Activated CD4-positive, alpha-beta memory T cell treated with anti-CD3 and anti-CD28 coated beads for 36 hours (primary cell): Measurements from ENCODE around the gene SURF1. TPM values are rescaled to one million over a fixed set of nuclear protein-coding genes. Genes with fewer than 3 reads are reported as not detected.
"Not testable (repeated sequence)": the region's sequence is repeated elsewhere in the genome, so short reads cannot be mapped to it uniquely, and the experiment has no call there.

Experiments
- CTCF ChIA-PET: fragments of 350-600 bp; sonication (Branson Sonifier 250); formaldehyde crosslinking; loops from one replicate; lab custom pipeline; 2021; ENCODE audit warnings: antibody characterized with exemption, inconsistent platforms; lab: Charles Lee
- POLR2A ChIA-PET: fragments of 350-600 bp; sonication (Branson Sonifier 250); formaldehyde crosslinking; loops from one replicate; lab custom pipeline; 2021; ENCODE audit warnings: antibody characterized with exemption; lab: Charles Lee
- DNase-seq: peaks from one replicate; pipeline ENCODE4 v3.0.0-alpha.2; 2020
- H3K27ac Mint-ChIP-seq: one replicate; pipeline ENCODE4 v1.8.0; 2021; ENCODE audit warnings: mixed read lengths
- H3K27me3 Mint-ChIP-seq: one replicate; pipeline ENCODE4 v1.8.0; 2021; ENCODE audit warnings: mixed read lengths
- H3K36me3 Mint-ChIP-seq: one replicate; pipeline ENCODE4 v1.8.0; 2021; ENCODE audit warnings: mixed read lengths
- H3K4me1 Mint-ChIP-seq: one replicate; pipeline ENCODE4 v1.8.0; 2021; ENCODE audit warnings: low read depth, mixed read lengths
- H3K4me3 Mint-ChIP-seq: one replicate; pipeline ENCODE4 v1.8.0; 2021; ENCODE audit warnings: mild to moderate bottlenecking, mixed read lengths
- H3K9me3 Mint-ChIP-seq: one replicate; pipeline ENCODE4 v1.8.0; 2021; ENCODE audit warnings: mixed read lengths
- intact Hi-C: fragments of 100-400 bp; cut with micrococcal nuclease; formaldehyde crosslinking; loops from one replicate; pipeline ENCODE4 v1.15.1; 2023
- total RNA-seq, 2 experiments: library from RNA; stranded (reverse); gene quantifications; one replicate each; pipeline ENCODE4 v1.2.3, GENCODE V29; 2021

SURF1 gene
- total RNA-seq, 2 experiments from 2014 or later: 24.7 to 26.0 TPM

DNA sequence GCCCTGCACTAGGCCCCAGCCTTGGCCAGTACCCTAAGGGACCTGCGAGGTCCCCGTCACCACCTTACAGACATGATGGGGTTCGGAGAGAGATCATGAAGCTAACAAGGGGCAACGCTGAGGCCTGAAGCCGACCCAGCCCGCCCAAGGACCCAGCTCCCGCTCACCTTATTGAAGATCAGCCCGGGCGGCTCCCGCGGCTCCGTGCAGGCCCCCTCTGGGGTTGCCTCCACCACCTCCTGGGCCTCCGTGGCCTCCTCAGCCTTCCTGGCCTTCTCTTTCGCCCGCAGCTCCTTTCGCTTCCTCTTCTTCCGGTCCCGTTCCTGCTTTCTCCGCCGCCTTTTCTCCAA, 23.9 kb downstream of the SURF1 start:
- Mint-ChIP-seq H3K4me1 (peaks cover 27% of the 10 kb centered on the region), H3K27ac (no peak overlapping the region), H3K9me3 (no peaks in the 10 kb centered on the region), H3K4me3 (no peak overlapping the region), H3K27me3 (no peaks in the 10 kb centered on the region), H3K36me3 (peaks cover 38% of the 10 kb centered on the region)
- ChIA-PET CTCF (interaction anchor here (1.3 kb wide), 1 partner anchor 146 kb away, joined by 7 read pairs; no protein-coding TSS in a partner anchor), POLR2A (no interaction called here)
- no peak for DNase-seq
- intact Hi-C loops: no loop called here

GRCh38 chr9:133331641-133332380, 24.5 kb downstream of the SURF1 start:
- CTCF ChIA-PET: interaction anchor here (1.3 kb wide), 1 partner anchor 145 kb away, joined by 7 read pairs; no protein-coding TSS in a partner anchor
- Mint-ChIP-seq H3K27ac (no peak overlapping the region), H3K36me3 (peaks cover 38% of the 10 kb centered on the region), H3K4me1 (peaks cover 22% of the 10 kb centered on the region), H3K4me3 (no peak overlapping the region), H3K27me3 (no peaks in the 10 kb centered on the region), H3K9me3 (no peaks in the 10 kb centered on the region)
- DNase-seq: no peak
- POLR2A ChIA-PET: no interaction called here
- intact Hi-C loops: no loop called here

GRCh38 chr9:133331221-133331620, 25.1 kb downstream of the SURF1 start:
- Mint-ChIP-seq H3K9me3 (no peaks in the 10 kb centered on the region), H3K4me1 (peaks cover 19% of the 10 kb centered on the region), H3K4me3 (no peak overlapping the region), H3K36me3 (peaks cover 38% of the 10 kb centered on the region), H3K27me3 (no peaks in the 10 kb centered on the region), H3K27ac (no peak overlapping the region)
- CTCF ChIA-PET: interaction anchor here (0.6 to 2.3 kb wide), 3 partner anchors 29 to 145 kb away, joined by 4 to 17 read pairs (median 7); no protein-coding TSS in a partner anchor
- no peak for DNase-seq
- POLR2A ChIA-PET: no interaction called here
- intact Hi-C loops: no loop called here

DNA sequence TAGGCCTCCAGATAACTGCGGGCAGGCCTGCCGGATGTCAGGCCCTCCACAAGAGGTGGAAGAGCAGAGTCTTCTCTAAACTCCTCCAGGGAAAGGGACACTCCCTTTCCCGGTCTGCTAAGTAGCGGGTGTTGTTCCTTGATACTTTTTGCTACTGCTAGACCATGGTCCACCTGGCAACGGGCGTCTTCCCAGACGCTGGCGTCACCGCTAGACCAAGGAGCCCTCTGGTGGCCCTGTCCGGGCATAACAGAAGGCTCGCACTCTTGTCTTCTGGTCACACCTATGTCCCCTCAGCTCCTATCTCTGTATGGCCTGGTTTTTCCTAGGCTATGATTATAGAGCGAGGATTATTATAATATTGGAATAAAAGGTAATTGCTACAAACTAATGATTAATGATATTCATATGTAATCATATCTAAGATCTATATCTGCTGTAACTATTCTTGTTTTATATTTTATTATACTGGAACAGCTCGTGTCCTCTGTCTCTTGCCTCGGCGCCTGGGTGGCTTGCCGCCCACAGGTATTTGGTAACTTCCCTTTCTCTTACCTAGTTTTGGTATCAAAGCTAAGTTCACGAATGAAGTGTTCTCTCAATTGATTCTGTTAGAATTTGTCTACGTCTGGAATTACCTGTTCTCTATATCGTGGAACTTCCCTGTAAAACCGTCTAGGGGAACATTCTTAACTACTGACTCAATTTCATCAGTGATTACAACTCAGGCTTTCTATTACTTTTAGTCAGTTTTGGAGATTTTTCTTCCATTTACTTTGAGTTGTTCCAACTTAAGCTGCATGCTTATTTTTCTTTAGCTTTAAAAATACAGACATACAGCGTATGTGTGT, 26.8 kb downstream of the SURF1 start:
- POLR2A ChIA-PET: interaction anchor here (0.9 to 1.4 kb wide), 2 partner anchors 18 to 144 kb away, joined by 3 to 4 read pairs; partner anchors contain the start of genes MED22 and RPL7A
- intact Hi-C loops: loop anchor here (5.0 kb wide), 1 partner anchor 92 kb away; no protein-coding TSS in a partner anchor
- DNase-seq: peak; percentile 26

DNA sequence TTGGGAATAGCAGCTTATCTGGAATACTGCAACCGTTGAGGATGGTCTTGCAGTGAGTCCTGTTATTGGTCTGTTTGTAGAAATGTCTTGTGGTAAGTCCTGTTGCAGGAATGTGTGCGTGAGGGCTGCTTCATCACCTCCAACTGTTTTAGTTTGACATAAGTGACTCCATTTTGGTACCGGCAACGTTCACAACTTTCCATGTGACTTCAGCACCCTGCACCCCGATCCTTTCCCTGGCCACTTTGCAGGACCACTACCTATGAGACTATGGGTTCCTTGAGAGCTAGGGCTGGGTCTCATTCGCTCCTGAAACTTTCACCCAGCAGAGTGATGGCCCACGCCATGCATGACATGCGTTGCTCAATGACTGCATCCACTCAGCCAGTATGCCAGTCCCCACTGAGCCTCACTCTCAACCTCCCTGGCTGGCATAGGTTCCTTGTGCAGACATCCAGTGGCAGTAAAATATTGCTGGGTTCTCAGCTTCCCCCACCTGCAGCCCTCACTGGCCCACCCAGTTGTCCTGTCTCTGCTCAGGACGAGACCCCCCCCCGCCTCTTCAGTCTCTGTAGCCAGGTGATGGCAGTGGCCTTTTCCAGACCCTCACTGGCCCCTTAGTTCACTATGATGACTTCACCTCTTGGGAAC, 28.3 kb downstream of the SURF1 start:
- ChIA-PET CTCF (interaction anchor here (2.8 kb wide), 1 partner anchor 89 kb away, joined by 9 read pairs; no protein-coding TSS in a partner anchor), POLR2A (interaction anchor here (0.6 kb wide), 1 partner anchor 151 kb away, joined by 3 read pairs; no protein-coding TSS in a partner anchor)
- Mint-ChIP-seq H3K4me1 (peaks cover 7% of the 10 kb centered on the region), H3K36me3 (peaks cover 20% of the 10 kb centered on the region), H3K27me3 (no peaks in the 10 kb centered on the region), H3K4me3 (no peak overlapping the region), H3K27ac (no peak overlapping the region), H3K9me3 (no peaks in the 10 kb centered on the region)
- intact Hi-C loops: loop anchor here (5.0 kb wide), 1 partner anchor 91 kb away; no protein-coding TSS in a partner anchor
- no peak for DNase-seq

More for the DNA sequence above, 26.8 kb downstream of the SURF1 start:
- Mint-ChIP-seq H3K4me1 (peaks cover 14% of the 10 kb centered on the region), H3K36me3 (peaks cover 29% of the 10 kb centered on the region)
- not testable (repeated sequence) for H3K4me3 Mint-ChIP-seq, H3K9me3 Mint-ChIP-seq, H3K27me3 Mint-ChIP-seq, H3K27ac Mint-ChIP-seq
- CTCF ChIA-PET: interaction anchor here (0.8 to 2.8 kb wide), 12 partner anchors 10 to 330 kb away, joined by 3 to 17 read pairs (median 5); no protein-coding TSS in a partner anchor

GRCh38 chr9:133327021-133327420, 29.3 kb downstream of the SURF1 start:
- CTCF ChIA-PET: interaction anchor here (2.8 kb wide), 1 partner anchor 88 kb away, joined by 9 read pairs; no protein-coding TSS in a partner anchor
- not testable (repeated sequence) for H3K27ac Mint-ChIP-seq, H3K4me1 Mint-ChIP-seq

GRCh38 chr9:133323991-133324703, 32.1 kb downstream of the SURF1 start:
- H3K9me3 Mint-ChIP-seq: no peaks in the 10 kb centered on the region
- no peak overlapping the region for H3K4me3 Mint-ChIP-seq
- intact Hi-C loops: no loop called here
- ChIA-PET POLR2A (no interaction called here), CTCF (no interaction called here)
- peaks cover 3% of the 10 kb centered on the region for H3K4me1 Mint-ChIP-seq
- no peak for DNase-seq
- H3K36me3 Mint-ChIP-seq: peaks cover 1% of the 10 kb centered on the region
- H3K27ac Mint-ChIP-seq: no peak overlapping the region
- H3K27me3 Mint-ChIP-seq: peaks cover 3% of the 10 kb centered on the region

More at GRCh38 chr9:133327021-133327420, 29.3 kb downstream of the SURF1 start:
- H3K36me3 Mint-ChIP-seq: peaks cover 12% of the 10 kb centered on the region
- POLR2A ChIA-PET, H3K27me3 Mint-ChIP-seq, H3K9me3 Mint-ChIP-seq, DNase-seq, H3K4me3 Mint-ChIP-seq: not testable (repeated sequence)
- intact Hi-C loops: loop anchor here (5.0 kb wide), 1 partner anchor 90 kb away; no protein-coding TSS in a partner anchor

- intact Hi-C loops: no loop called here
- H3K4me3 Mint-ChIP-seq: no peak overlapping the region
- POLR2A ChIA-PET: no interaction called here
- H3K9me3 Mint-ChIP-seq: no peaks in the 10 kb centered on the region
- peaks cover 3% of the 10 kb centered on the region for H3K27me3 Mint-ChIP-seq
- CTCF ChIA-PET: no interaction called here
- H3K4me1 Mint-ChIP-seq: no peaks in the 10 kb centered on the region
- no peaks in the 10 kb centered on the region for H3K36me3 Mint-ChIP-seq
- DNase-seq: no peak
- H3K27ac Mint-ChIP-seq: no peak overlapping the region
Observed at GRCh38 chr9:133323211-133323610, 33.1 kb downstream of the SURF1 start.

DNA sequence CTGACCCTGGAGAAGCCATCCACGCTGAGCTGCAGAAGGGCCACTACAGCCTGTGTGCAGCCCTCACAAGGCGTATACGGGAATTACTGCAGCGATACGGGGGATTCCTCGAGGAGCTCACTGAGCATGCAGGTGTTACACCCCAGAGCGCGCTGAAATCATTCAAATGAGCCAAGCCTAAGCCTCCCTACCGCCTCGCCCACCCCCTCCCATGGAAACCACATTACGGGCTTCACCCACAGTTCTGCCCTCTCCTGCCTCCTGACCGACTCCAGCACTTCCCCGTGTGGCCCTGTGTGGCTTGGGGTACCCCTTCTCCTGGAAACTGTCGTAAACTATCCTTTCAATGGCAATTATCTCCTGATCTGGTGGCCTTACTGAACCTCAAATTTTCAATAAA, 33.6 kb downstream of the SURF1 start:
- ChIA-PET CTCF (interaction anchor here (0.7 kb wide), 1 partner anchor 24 kb away, joined by 3 read pairs; no protein-coding TSS in a partner anchor), POLR2A (no interaction called here)
- no peaks in the 10 kb centered on the region for H3K36me3 Mint-ChIP-seq
- DNase-seq: no peak
- no peak overlapping the region for H3K27ac Mint-ChIP-seq
- H3K4me1 Mint-ChIP-seq: no peaks in the 10 kb centered on the region
- intact Hi-C loops: no loop called here
- no peaks in the 10 kb centered on the region for H3K9me3 Mint-ChIP-seq
- H3K4me3 Mint-ChIP-seq: no peak overlapping the region
- H3K27me3 Mint-ChIP-seq: peaks cover 3% of the 10 kb centered on the region

- CTCF ChIA-PET: no interaction called here
- intact Hi-C loops: no loop called here
- Mint-ChIP-seq H3K27ac (no peak overlapping the region), H3K4me3 (no peak overlapping the region), H3K4me1 (no peaks in the 10 kb centered on the region), H3K27me3 (peaks cover 3% of the 10 kb centered on the region), H3K9me3 (no peaks in the 10 kb centered on the region), H3K36me3 (no peaks in the 10 kb centered on the region)
- DNase-seq: no peak
- POLR2A ChIA-PET: no interaction called here
Observed at GRCh38 chr9:133321411-133321935, 34.8 kb downstream of the SURF1 start.

DNA sequence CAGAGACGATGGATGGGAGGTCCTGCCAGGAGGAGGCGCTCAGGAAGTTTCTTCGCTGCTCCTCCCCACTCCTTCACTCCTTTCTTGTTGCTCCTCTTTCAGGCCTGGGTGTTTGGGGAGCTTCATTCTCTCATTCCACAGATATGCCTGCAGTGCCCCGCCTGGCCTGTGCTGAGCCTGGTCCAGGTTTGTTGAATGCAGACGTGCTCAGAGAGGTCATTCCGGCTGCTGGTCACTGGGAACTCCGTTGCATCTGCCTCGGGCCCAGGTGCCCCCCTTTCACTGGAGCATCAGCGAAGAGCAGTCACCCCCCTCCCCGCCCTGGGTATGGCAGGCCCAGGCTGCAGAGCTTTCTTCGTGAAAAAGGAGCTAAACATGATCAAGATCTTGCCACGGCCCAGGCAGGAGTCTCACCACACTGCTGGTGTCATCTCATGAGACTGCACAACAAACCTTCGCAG, 35.8 kb downstream of the SURF1 start:
- peaks cover 5% of the 10 kb centered on the region for H3K27me3 Mint-ChIP-seq
- no peaks in the 10 kb centered on the region for H3K9me3 Mint-ChIP-seq
- CTCF ChIA-PET: interaction anchor here (0.8 kb wide), 1 partner anchor 9 kb away, joined by 5 read pairs; no protein-coding TSS in a partner anchor
- H3K27ac Mint-ChIP-seq: no peak overlapping the region
- no peaks in the 10 kb centered on the region for H3K36me3 Mint-ChIP-seq
- intact Hi-C loops: no loop called here
- H3K4me1 Mint-ChIP-seq: no peaks in the 10 kb centered on the region
- no peak overlapping the region for H3K4me3 Mint-ChIP-seq
- no peak for DNase-seq
- POLR2A ChIA-PET: no interaction called here
